Measurements from ENCODE around the gene UBAC2. TPM values are rescaled to one million over a fixed set of nuclear protein-coding genes. Genes with fewer than 3 reads are reported as not detected.
"Not testable (repeated sequence)": the region's sequence is repeated elsewhere in the genome, so short reads cannot be mapped to it uniquely, and the experiment has no call there.

Gene UBAC2
- total RNA-seq, 1 experiment from 2014 or later = 58.3 TPM

DNA sequence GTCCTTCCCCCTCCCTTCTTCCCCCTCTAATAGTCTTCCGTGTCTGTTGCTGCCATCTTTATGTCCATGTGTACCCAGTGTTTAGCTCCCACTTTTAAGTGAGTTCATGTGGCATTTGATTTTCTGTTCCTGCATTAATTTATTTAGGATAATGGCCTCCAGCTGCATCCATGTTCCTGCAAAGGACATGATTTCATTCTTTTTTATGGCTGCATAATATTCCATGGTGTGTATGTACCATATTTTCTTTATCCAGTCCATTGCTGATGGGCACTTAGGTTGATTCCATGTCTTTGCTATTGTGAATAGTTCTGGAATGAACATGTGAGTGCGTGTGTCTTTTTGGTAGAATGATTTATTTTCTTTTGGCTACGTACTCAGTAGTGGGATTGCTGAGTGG, 48.5 kb downstream of the UBAC2 start:
- H3K27ac ChIP-seq (ENCODE audit: low read length); H3K36me3 ChIP-seq (ENCODE audit: insufficient read depth, low read length); H4K20me1 ChIP-seq (ENCODE audit: insufficient read depth, low read depth, low read length); DNase-seq; H3K9ac ChIP-seq (ENCODE audit: low read length); H2AFZ ChIP-seq (ENCODE audit: low read length); H3K4me3 ChIP-seq (ENCODE audit: low read length); H3K4me2 ChIP-seq (ENCODE audit: low read depth, low read length, poor library complexity, severe bottlenecking); H3K27me3 ChIP-seq (ENCODE audit: low read length); H3K9me2 ChIP-seq (replicated peaks; ENCODE audit: insufficient read depth, low read length); H3K9me3 ChIP-seq (ENCODE audit: low read length): not testable (repeated sequence)
- Histone ChIP-seq H3K4me1 (ENCODE audit: low read length) (peaks cover 13% of the 10 kb centered on the region), H3K79me2 (ENCODE audit: low read length) (peaks cover 34% of the 10 kb centered on the region)

DNA sequence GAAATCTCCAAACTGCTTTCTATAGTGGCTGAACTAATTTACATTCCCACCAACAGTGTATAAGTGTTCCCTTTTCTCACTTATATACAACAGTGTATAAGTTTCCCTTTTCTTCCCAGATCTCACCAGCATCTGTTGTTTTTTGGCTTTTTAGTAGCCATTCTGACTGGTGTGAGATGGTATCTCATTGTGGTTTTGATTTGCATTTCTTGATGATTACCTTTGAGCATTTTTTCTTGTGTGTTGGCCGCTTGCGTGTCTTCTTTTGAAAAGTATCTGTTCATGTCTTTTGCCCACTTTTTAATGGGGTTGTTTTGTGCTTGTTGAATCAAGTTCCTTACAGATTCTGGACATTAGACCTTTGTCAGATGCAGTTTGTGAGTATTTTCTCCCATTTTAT, 49.0 kb downstream of the UBAC2 start:
- Histone ChIP-seq H3K79me2 (ENCODE audit: low read length) (peaks cover 38% of the 10 kb centered on the region), H3K4me1 (ENCODE audit: low read length) (peaks cover 13% of the 10 kb centered on the region), H3K27ac (ENCODE audit: low read length) (0 out of 2 replicates have a peak overlapping the region, but pooled peaks have one; percentile 33)
- DNase-seq; H4K20me1 ChIP-seq (ENCODE audit: insufficient read depth, low read depth, low read length); H3K9ac ChIP-seq (ENCODE audit: low read length); H2AFZ ChIP-seq (ENCODE audit: low read length); H3K4me2 ChIP-seq (ENCODE audit: low read depth, low read length, poor library complexity, severe bottlenecking); H3K4me3 ChIP-seq (ENCODE audit: low read length); H3K9me3 ChIP-seq (ENCODE audit: low read length); H3K9me2 ChIP-seq (replicated peaks; ENCODE audit: insufficient read depth, low read length); H3K36me3 ChIP-seq (ENCODE audit: insufficient read depth, low read length); H3K27me3 ChIP-seq (ENCODE audit: low read length): not testable (repeated sequence)

DNA sequence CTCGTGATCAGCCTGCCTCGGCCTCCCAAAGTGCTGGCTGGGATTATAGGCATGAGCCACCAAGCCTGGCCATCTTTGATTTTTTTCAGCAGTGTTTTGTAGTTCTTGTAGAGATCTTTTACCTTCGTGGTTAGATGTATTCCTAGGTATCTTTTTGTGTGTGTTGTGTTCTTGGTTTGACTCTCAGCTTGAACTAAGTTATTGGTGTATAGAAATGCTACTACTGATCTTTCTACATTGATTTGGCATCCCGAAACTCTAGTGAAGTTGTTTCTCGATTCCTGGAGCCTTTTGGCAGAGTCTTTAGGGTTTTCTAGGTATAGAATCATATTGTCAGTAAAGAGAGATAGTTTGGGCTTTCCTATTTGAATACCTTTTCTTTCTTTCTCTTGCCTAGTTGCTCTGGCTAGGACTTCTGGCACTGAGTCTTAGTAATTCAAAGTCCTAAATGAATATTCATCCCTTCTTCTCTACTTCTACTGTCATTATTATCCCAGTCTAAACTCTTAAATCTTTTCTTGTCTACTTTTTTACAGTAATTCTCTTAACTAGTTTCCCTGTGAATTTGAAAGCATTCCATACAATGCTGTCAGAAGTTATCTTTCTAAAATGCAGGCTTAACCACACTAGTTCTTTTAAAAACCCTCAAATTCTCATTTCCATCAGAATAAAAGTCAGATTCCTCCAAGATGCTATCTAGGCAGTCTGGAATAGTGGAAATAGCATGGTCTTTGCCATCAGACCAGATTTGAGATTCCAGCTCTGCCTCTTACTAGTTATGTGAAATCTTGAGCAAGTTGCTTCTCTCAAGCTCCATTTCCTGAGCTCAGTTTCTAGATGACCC, 50.5 kb downstream of the UBAC2 start:
- H4K20me1 ChIP-seq (ENCODE audit: insufficient read depth, low read depth, low read length) = peaks cover 15% of the 10 kb centered on the region
- no peaks in the 10 kb centered on the region for H3K9me2 ChIP-seq (replicated peaks; ENCODE audit: insufficient read depth, low read length)
- peaks cover 22% of the 10 kb centered on the region for H3K36me3 ChIP-seq (ENCODE audit: insufficient read depth, low read length)
- no peaks in the 10 kb centered on the region for H3K27me3 ChIP-seq (ENCODE audit: low read length)
- peak overlapping the region; percentile 6 for H3K4me2 ChIP-seq (ENCODE audit: low read depth, low read length, poor library complexity, severe bottlenecking)
- H3K27ac ChIP-seq (ENCODE audit: low read length) = peak overlapping the region; percentile 58
- no peak for DNase-seq
- H3K4me1 ChIP-seq (ENCODE audit: low read length) = peaks cover 28% of the 10 kb centered on the region
- H3K9me3 ChIP-seq (ENCODE audit: low read length) = no peaks in the 10 kb centered on the region
- no peak overlapping the region for H3K9ac ChIP-seq (ENCODE audit: low read length)
- no peak overlapping the region for H2AFZ ChIP-seq (ENCODE audit: low read length)
- no peak overlapping the region for H3K4me3 ChIP-seq (ENCODE audit: low read length)
- H3K79me2 ChIP-seq (ENCODE audit: low read length) = peaks cover 52% of the 10 kb centered on the region

DNA sequence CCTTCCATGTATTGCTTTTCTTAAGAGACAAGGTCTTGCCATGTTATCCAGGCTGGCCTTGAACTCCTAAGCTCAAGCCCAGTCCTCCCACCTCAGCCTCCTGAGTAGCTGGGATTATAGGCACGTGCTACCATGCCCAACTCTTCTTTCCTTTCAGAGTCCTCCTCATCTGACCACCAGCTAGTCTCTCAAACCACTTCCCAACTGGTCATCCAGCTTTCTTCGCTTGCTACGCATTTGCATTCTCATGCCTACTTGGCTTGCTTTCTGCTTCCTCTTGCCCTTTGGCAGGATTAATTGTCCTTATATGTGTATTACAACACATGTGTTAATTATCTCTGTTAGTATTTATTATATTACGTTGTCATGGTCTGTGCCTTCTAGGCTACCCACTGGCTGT, 51.3 kb downstream of the UBAC2 start:
- H3K27ac ChIP-seq (ENCODE audit: low read length) = peak overlapping the region; percentile 58
- peaks cover 58% of the 10 kb centered on the region for H3K79me2 ChIP-seq (ENCODE audit: low read length)
- peaks cover 22% of the 10 kb centered on the region for H3K36me3 ChIP-seq (ENCODE audit: insufficient read depth, low read length)
- DNase-seq = no peak
- no peak overlapping the region for H2AFZ ChIP-seq (ENCODE audit: low read length)
- H3K9me2 ChIP-seq (replicated peaks; ENCODE audit: insufficient read depth, low read length) = no peaks in the 10 kb centered on the region
- H3K27me3 ChIP-seq (ENCODE audit: low read length) = no peaks in the 10 kb centered on the region
- H3K9ac ChIP-seq (ENCODE audit: low read length) = no peak overlapping the region
- H4K20me1 ChIP-seq (ENCODE audit: insufficient read depth, low read depth, low read length) = peaks cover 15% of the 10 kb centered on the region
- no peaks in the 10 kb centered on the region for H3K9me3 ChIP-seq (ENCODE audit: low read length)
- H3K4me2 ChIP-seq (ENCODE audit: low read depth, low read length, poor library complexity, severe bottlenecking) = no peak overlapping the region
- no peak overlapping the region for H3K4me3 ChIP-seq (ENCODE audit: low read length)
- peaks cover 35% of the 10 kb centered on the region for H3K4me1 ChIP-seq (ENCODE audit: low read length)

DNA sequence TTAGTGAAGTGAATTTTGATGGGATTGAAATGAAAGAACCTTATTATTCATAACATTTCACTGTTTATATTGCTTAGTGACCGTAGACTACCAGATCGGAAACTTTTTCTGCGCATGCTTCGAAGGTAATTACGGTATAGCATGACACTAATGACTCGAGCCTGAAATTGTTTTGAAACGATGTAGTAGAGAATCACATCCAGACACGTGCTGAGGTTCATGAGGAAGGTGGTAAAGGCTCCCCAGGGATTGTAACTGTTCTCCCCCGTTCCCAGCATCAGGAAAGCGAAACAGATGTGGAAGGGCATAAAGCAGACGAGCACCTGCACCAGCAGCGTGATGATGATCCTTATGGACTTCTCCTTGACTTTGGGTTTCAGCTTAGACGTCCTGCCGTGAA, 54.2 kb downstream of the UBAC2 start:
- Histone ChIP-seq H3K27ac (ENCODE audit: low read length) (no peak overlapping the region), H3K79me2 (ENCODE audit: low read length) (peaks cover 64% of the 10 kb centered on the region)

DNA sequence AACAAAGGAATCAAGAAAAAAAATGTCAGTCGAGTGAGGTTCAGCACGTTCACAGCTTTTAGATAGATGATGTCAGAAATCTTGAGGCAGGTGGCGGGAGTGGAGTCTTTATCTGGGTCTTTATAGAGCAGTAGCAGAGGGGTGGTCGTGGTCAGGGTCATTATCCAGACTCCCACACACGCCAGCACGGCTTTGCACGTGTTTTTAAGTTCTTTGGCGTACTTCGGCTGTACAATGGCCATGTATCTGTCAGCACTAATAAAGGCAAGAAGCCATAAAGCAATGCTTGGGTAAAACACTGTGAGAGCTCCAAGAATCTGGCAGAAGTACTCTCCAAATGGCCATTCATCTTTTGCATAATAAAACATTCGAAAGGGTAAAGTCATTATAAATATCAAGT, 54.6 kb downstream of the UBAC2 start:
- Histone ChIP-seq H3K9me2 (replicated peaks; ENCODE audit: insufficient read depth, low read length) (no peaks in the 10 kb centered on the region), H3K4me3 (ENCODE audit: low read length) (peak overlapping the region; percentile 78), H3K79me2 (ENCODE audit: low read length) (peaks cover 68% of the 10 kb centered on the region), H3K4me2 (ENCODE audit: low read depth, low read length, poor library complexity, severe bottlenecking) (peak overlapping the region; percentile 91), H3K27me3 (ENCODE audit: low read length) (no peaks in the 10 kb centered on the region), H4K20me1 (ENCODE audit: insufficient read depth, low read depth, low read length) (peaks cover 15% of the 10 kb centered on the region), H3K4me1 (ENCODE audit: low read length) (peaks cover 59% of the 10 kb centered on the region), H3K36me3 (ENCODE audit: insufficient read depth, low read length) (peaks cover 25% of the 10 kb centered on the region), H3K9me3 (ENCODE audit: low read length) (no peaks in the 10 kb centered on the region), H3K9ac (ENCODE audit: low read length) (no peak overlapping the region), H3K27ac (ENCODE audit: low read length) (peak overlapping the region; percentile 98), H2AFZ (ENCODE audit: low read length) (no peak overlapping the region)
- DNase-seq = no peak

More for the DNA sequence above, 54.2 kb downstream of the UBAC2 start:
- DNase-seq = no peak
- Histone ChIP-seq H3K36me3 (ENCODE audit: insufficient read depth, low read length) (peaks cover 22% of the 10 kb centered on the region), H2AFZ (ENCODE audit: low read length) (no peak overlapping the region), H3K9ac (ENCODE audit: low read length) (no peak overlapping the region), H3K4me1 (ENCODE audit: low read length) (peaks cover 54% of the 10 kb centered on the region), H3K4me2 (ENCODE audit: low read depth, low read length, poor library complexity, severe bottlenecking) (peak overlapping the region; percentile 91), H3K9me2 (replicated peaks; ENCODE audit: insufficient read depth, low read length) (no peaks in the 10 kb centered on the region), H3K27me3 (ENCODE audit: low read length) (no peaks in the 10 kb centered on the region), H3K9me3 (ENCODE audit: low read length) (no peaks in the 10 kb centered on the region), H3K4me3 (ENCODE audit: low read length) (no peak overlapping the region), H4K20me1 (ENCODE audit: insufficient read depth, low read depth, low read length) (peaks cover 15% of the 10 kb centered on the region)

DNA sequence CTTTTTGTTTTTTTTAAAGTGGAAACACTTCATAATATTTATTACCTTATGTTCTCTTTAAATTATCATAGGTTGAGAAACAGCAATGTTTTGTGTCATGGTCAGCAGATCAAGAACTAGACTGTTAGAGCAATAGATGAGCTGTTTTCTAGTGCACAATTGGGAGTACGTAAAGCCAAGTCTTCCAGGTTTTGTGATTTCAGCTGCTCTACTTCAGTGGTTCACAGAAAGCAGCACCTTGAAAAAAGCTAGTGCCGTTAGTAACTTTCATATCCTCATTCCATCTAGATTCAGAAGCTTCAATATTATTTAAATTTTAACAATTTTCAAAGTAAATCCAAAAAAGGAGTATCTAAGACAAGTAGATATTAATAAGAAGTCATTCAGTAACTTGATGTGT, 55.6 kb downstream of the UBAC2 start:
- no peak overlapping the region for H2AFZ ChIP-seq (ENCODE audit: low read length)
- H3K27ac ChIP-seq (ENCODE audit: low read length) = peak overlapping the region; percentile 98
- H3K79me2 ChIP-seq (ENCODE audit: low read length) = peaks cover 76% of the 10 kb centered on the region
- DNase-seq = peak; percentile 80
- H3K9me2 ChIP-seq (replicated peaks; ENCODE audit: insufficient read depth, low read length) = no peaks in the 10 kb centered on the region
- H4K20me1 ChIP-seq (ENCODE audit: insufficient read depth, low read depth, low read length) = peaks cover 15% of the 10 kb centered on the region
- no peaks in the 10 kb centered on the region for H3K27me3 ChIP-seq (ENCODE audit: low read length)
- peak overlapping the region; percentile 78 for H3K4me3 ChIP-seq (ENCODE audit: low read length)
- H3K4me1 ChIP-seq (ENCODE audit: low read length) = peaks cover 68% of the 10 kb centered on the region
- no peaks in the 10 kb centered on the region for H3K9me3 ChIP-seq (ENCODE audit: low read length)
- peak overlapping the region; percentile 91 for H3K4me2 ChIP-seq (ENCODE audit: low read depth, low read length, poor library complexity, severe bottlenecking)
- H3K9ac ChIP-seq (ENCODE audit: low read length) = peak overlapping the region; percentile 73
- peaks cover 25% of the 10 kb centered on the region for H3K36me3 ChIP-seq (ENCODE audit: insufficient read depth, low read length)

DNA sequence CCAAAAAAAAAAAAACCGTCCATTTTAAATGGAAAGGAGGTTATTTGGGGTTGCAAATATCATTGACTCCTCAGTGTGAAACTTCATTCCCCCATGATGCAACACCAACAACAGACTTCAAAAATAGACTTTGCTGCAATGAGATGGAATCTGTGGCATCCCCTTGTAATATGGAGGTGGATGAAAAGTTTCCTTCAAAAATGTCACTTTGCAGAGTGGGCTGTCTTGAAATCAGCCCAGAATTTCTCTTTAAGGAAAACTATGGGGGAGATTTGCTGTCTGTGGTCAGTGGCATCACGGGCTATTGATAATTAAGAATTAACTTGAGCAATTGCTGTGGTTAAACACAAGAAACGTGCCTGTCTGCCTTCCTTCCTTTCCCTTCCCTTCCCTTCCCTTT, 56.1 kb downstream of the UBAC2 start:
- Histone ChIP-seq H3K27me3 (ENCODE audit: low read length) (no peaks in the 10 kb centered on the region), H4K20me1 (ENCODE audit: insufficient read depth, low read depth, low read length) (peaks cover 15% of the 10 kb centered on the region), H3K27ac (ENCODE audit: low read length) (peak overlapping the region; percentile 98), H3K4me2 (ENCODE audit: low read depth, low read length, poor library complexity, severe bottlenecking) (peak overlapping the region; percentile 91), H3K4me1 (ENCODE audit: low read length) (peaks cover 68% of the 10 kb centered on the region), H3K9me3 (ENCODE audit: low read length) (no peaks in the 10 kb centered on the region), H3K9ac (ENCODE audit: low read length) (peak overlapping the region; percentile 73), H3K4me3 (ENCODE audit: low read length) (peak overlapping the region; percentile 78), H3K9me2 (replicated peaks; ENCODE audit: insufficient read depth, low read length) (no peaks in the 10 kb centered on the region), H2AFZ (ENCODE audit: low read length) (no peak overlapping the region), H3K79me2 (ENCODE audit: low read length) (peaks cover 76% of the 10 kb centered on the region), H3K36me3 (ENCODE audit: insufficient read depth, low read length) (peaks cover 25% of the 10 kb centered on the region)
- peak; percentile 78 for DNase-seq
